Stimulated activated CD4-positive, alpha-beta T cell treated with anti-CD3 and anti-CD28 coated beads, Interleukin-4, amount 100 ng/mL, for 24 hours (primary cell): Measurements from ENCODE around the gene PKDCC.
A peak's percentile ranks its signal among the peaks of the same experiment; 100 is the strongest.
"Not testable (repeated sequence)": the region's sequence is repeated elsewhere in the genome, so short reads cannot be mapped to it uniquely, and the experiment has no call there.

Source experiments
- DNase-seq: peaks from one replicate; pipeline ENCODE4 v3.0.0-alpha.2; 2020

PKDCC gene

GRCh38 chr2:42065753-42066152 lies 17.9 kb downstream of the PKDCC start:
- DNase-seq = not testable (repeated sequence)

- DNase-seq = not testable (repeated sequence)
These were observed 19.2 kb downstream of the PKDCC start for GRCh38 chr2:42067001-42067400.

GRCh38 chr2:42067521-42067920 lies 19.7 kb downstream of the PKDCC start:
- DNase-seq = no peak

- DNase-seq = no peak
These were observed 20.9 kb downstream of the PKDCC start for GRCh38 chr2:42068571-42069178.

- no peak for DNase-seq
These were observed 21.7 kb downstream of the PKDCC start for GRCh38 chr2:42069568-42069967.

- DNase-seq = no peak
These were observed 24.0 kb downstream of the PKDCC start for GRCh38 chr2:42071791-42072190.

GRCh38 chr2:42072349-42073118 lies 24.7 kb downstream of the PKDCC start:
- no peak for DNase-seq

- no peak for DNase-seq
These were observed 26.1 kb downstream of the PKDCC start for GRCh38 chr2:42073739-42074503.

GRCh38 chr2:42074661-42075060 lies 26.8 kb downstream of the PKDCC start:
- no peak for DNase-seq

- DNase-seq = no peak
These were observed 28.8 kb downstream of the PKDCC start for GRCh38 chr2:42076357-42077225.

- DNase-seq = no peak
These were observed 29.5 kb downstream of the PKDCC start for GRCh38 chr2:42077343-42077742.

GRCh38 chr2:42079737-42080287 lies 32.0 kb downstream of the PKDCC start:
- DNase-seq = no peak

- not testable (repeated sequence) for DNase-seq
These were observed 33.3 kb downstream of the PKDCC start for GRCh38 chr2:42081151-42081550.

- no peak for DNase-seq
These were observed 34.2 kb downstream of the PKDCC start for GRCh38 chr2:42082016-42082415.

GRCh38 chr2:42084231-42084671 lies 36.4 kb downstream of the PKDCC start:
- no peak for DNase-seq

- DNase-seq = not testable (repeated sequence)
These were observed 37.2 kb downstream of the PKDCC start for GRCh38 chr2:42085070-42085469.

GRCh38 chr2:42085706-42086487 lies 38.1 kb downstream of the PKDCC start:
- DNase-seq = no peak

GRCh38 chr2:42086500-42086953 lies 38.7 kb downstream of the PKDCC start:
- peak; percentile 42 for DNase-seq

- DNase-seq = no peak
These were observed 39.5 kb downstream of the PKDCC start for GRCh38 chr2:42087137-42087856.

- no peak for DNase-seq
These were observed 40.0 kb downstream of the PKDCC start for GRCh38 chr2:42087857-42088195.
